Gastroesophageal sphincter (tissue), 4 donors: Measurements from ENCODE around the gene OLA1. TPM values are rescaled to one million over a fixed set of nuclear protein-coding genes. Genes with fewer than 3 reads are reported as not detected.

ENCODE experiments used
- ATAC-seq: fragments of 150-250 bp; one replicate; pipeline ENCODE4 v1.9.1; 2016; ENCODE audit warnings: mild to moderate bottlenecking, moderate library complexity
- H3K27ac ChIP-seq, 4 donors: fragments of 200-600 bp; sonication (generic) in 3 of 4; 1 replicate in 3 of 4; 2 replicates in 1 of 4; pipeline ENCODE4 v1.5.1; 2016 to 2019
- H3K27me3 ChIP-seq: fragments of 200-600 bp; sonication (generic); one replicate; pipeline ENCODE4 v1.5.1; 2019
- H3K36me3 ChIP-seq, 2 donors: fragments of 200-600 bp; sonication (generic); one replicate each; pipeline ENCODE4 v1.5.1; 2019; ENCODE audit warnings: control low read depth in 1 of 2
- H3K4me1 ChIP-seq, 3 donors: fragments of 200-600 bp; sonication (generic); 1 replicate in 2 of 3; 2 replicates in 1 of 3; pipeline ENCODE4 v1.5.1; 2016 to 2019; ENCODE audit warnings: control low read depth in 2 of 3
- H3K4me3 ChIP-seq, 2 donors: fragments of 200-600 bp; sonication (generic); one replicate each; pipeline ENCODE4 v1.5.1; 2019; ENCODE audit warnings: mild to moderate bottlenecking in 1 of 2, moderate library complexity in 1 of 2
- H3K9me3 ChIP-seq, 3 donors: fragments of 200-600 bp; sonication (generic); one replicate each; pipeline ENCODE4 v1.5.1; 2017 to 2019; ENCODE audit warnings: control low read depth in 2 of 3
- CTCF ChIP-seq, 4 experiments: fragments of 200-600 bp in 2 of 4; fragments of 450-650 bp in 2 of 4; sonication (generic) in 1 of 4; IDR thresholded peaks; one replicate each; pipeline ENCODE4 v1.5.1; 2017 to 2019; ENCODE audit warnings: antibody characterized with exemption in 4 of 4, mild to moderate bottlenecking in 2 of 4, moderate library complexity in 2 of 4
- EP300 ChIP-seq: sonication (generic); formaldehyde crosslinking; IDR thresholded peaks from one replicate; pipeline ENCODE4 v1.6.1; 2017; ENCODE audit warnings: antibody characterized with exemption, mild to moderate bottlenecking
- POLR2A ChIP-seq, 2 donors: fragments of 450-650 bp; IDR thresholded peaks; one replicate each; pipeline ENCODE4 v1.6.1; 2017; ENCODE audit warnings: antibody characterized with exemption in 2 of 2, mild to moderate bottlenecking in 2 of 2, moderate library complexity in 1 of 2
- POLR2AphosphoS5 ChIP-seq: sonication (generic); formaldehyde crosslinking; IDR thresholded peaks from one replicate; pipeline ENCODE4 v1.6.1; 2017; ENCODE audit warnings: antibody characterized with exemption
- WGBS, 2 donors: methylation state at CpG; one replicate each; pipeline ENCODE4 v1.1.5; 2018; ENCODE audit warnings: low coverage in 1 of 2; 5-methylcytosine and 5-hydroxymethylcytosine counted together
- total RNA-seq, 4 donors: library from RNA; depleted of rRNA; stranded (reverse); fragments of >200 nt; gene quantifications; one replicate each; pipeline ENCODE4 v1.1.0, GENCODE V29; 2016

The OLA1 gene
- total RNA-seq, 4 donors from 2014 or later: 57.1 to 90.4 (median 72.1) TPM

- no peak for TF ChIP-seq POLR2AphosphoS5
- no peak for TF ChIP-seq CTCF (IDR thresholded peaks at IDR 0.05)
- no peak for TF ChIP-seq POLR2A (IDR thresholded peaks at IDR 0.05)
- no peak for TF ChIP-seq EP300
- H3K27ac ChIP-seq: no peak overlapping the region
- no peaks in the 10 kb centered on the region for H3K9me3 ChIP-seq
- no peak for ATAC-seq
- WGBS, 2 donors: 93 to 100% methylated on average over 1 to 2 of the region's 2 CpGs
- H3K27me3 ChIP-seq: no peaks in the 10 kb centered on the region
- no peaks in the 10 kb centered on the region for H3K36me3 ChIP-seq
- no peaks in the 10 kb centered on the region for H3K4me1 ChIP-seq
- H3K4me3 ChIP-seq: no peak overlapping the region
Measured at GRCh38 chr2:174121612-174122011, 126.7 kb downstream of the OLA1 start.

GRCh38 chr2:174121175-174121574 is 127.2 kb downstream of the OLA1 start:
- H3K27me3 ChIP-seq: no peaks in the 10 kb centered on the region
- no peaks in the 10 kb centered on the region for H3K36me3 ChIP-seq
- ATAC-seq: no peak
- no peak overlapping the region for H3K27ac ChIP-seq
- no peak for TF ChIP-seq POLR2A (IDR thresholded peaks at IDR 0.05)
- TF ChIP-seq CTCF (IDR thresholded peaks at IDR 0.05): no peak
- no peak for TF ChIP-seq POLR2AphosphoS5
- no peak for TF ChIP-seq EP300
- 89 to 100% methylated on average over 2 of the region's 2 CpGs for WGBS, 2 donors
- H3K9me3 ChIP-seq: no peaks in the 10 kb centered on the region
- H3K4me1 ChIP-seq: no peaks in the 10 kb centered on the region
- H3K4me3 ChIP-seq: no peak overlapping the region

- Histone ChIP-seq H3K4me3 (no peak overlapping the region), H3K36me3 (no peaks in the 10 kb centered on the region), H3K27ac (no peak overlapping the region), H3K9me3 (no peaks in the 10 kb centered on the region), H3K27me3 (no peaks in the 10 kb centered on the region), H3K4me1 (no peaks in the 10 kb centered on the region)
- no peak for ATAC-seq
- TF ChIP-seq CTCF (IDR thresholded peaks at IDR 0.05) (no peak), POLR2A (IDR thresholded peaks at IDR 0.05) (no peak), EP300 (no peak), POLR2AphosphoS5 (no peak)
- WGBS, 2 donors: 90 to 98% methylated on average over 2 of the region's 2 CpGs
Measured at GRCh38 chr2:174120346-174120745, 128.0 kb downstream of the OLA1 start.

- H3K4me1 ChIP-seq: no peaks in the 10 kb centered on the region
- TF ChIP-seq EP300 (no peak), POLR2AphosphoS5 (no peak), POLR2A (IDR thresholded peaks at IDR 0.05) (no peak), CTCF (IDR thresholded peaks at IDR 0.05) (no peak)
- H3K9me3 ChIP-seq: no peaks in the 10 kb centered on the region
- ATAC-seq: no peak
- 72 to 73% methylated on average over 4 to 9 of the region's 9 CpGs for WGBS, 2 donors
- H3K4me3 ChIP-seq: no peak overlapping the region
- H3K27me3 ChIP-seq: no peaks in the 10 kb centered on the region
- no peak overlapping the region for H3K27ac ChIP-seq
- H3K36me3 ChIP-seq: no peaks in the 10 kb centered on the region
Measured at GRCh38 chr2:174117951-174118930, 130.1 kb downstream of the OLA1 start.

GRCh38 chr2:174112073-174112472 is 136.3 kb downstream of the OLA1 start:
- H3K4me1 ChIP-seq: no peaks in the 10 kb centered on the region
- H3K9me3 ChIP-seq: no peaks in the 10 kb centered on the region
- TF ChIP-seq POLR2A (IDR thresholded peaks at IDR 0.05) (no peak), CTCF (IDR thresholded peaks at IDR 0.05) (no peak), EP300 (no peak), POLR2AphosphoS5 (no peak)
- no peaks in the 10 kb centered on the region for H3K27me3 ChIP-seq
- H3K27ac ChIP-seq: no peak overlapping the region
- no peak for ATAC-seq
- H3K36me3 ChIP-seq: no peaks in the 10 kb centered on the region
- H3K4me3 ChIP-seq: no peak overlapping the region
- WGBS, 2 donors: 91 to 100% methylated on average over 2 of the region's 2 CpGs
